ENCODE data around the gene LCE7A.

LCE7A gene

DNA sequence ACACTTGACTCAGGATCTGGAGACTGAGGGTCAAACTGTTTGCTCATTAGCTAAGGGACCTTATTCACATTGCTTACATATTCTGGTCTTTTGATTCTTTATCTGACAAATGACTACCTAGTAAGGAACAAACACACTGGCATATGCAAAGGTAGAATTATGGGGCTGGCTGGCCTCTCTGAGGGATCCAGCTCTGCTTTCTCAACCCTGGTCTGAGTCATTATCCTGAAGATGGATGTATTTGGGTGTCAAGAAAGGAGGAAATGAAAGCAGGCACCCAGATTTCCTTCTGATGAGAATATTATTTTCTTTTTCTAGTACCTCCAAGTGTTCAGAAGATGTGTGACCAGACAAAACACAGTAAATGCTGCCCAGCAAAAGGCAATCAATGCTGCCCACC is 24.3 kb downstream of the LCE7A start:
- POLR2A ChIA-PET: interaction anchor here (0.9 kb wide), 1 partner anchor 24 kb away, joined by 3 read pairs; the partner anchor contains the start of gene IVL
- TF ChIP-seq, protein P1, sequence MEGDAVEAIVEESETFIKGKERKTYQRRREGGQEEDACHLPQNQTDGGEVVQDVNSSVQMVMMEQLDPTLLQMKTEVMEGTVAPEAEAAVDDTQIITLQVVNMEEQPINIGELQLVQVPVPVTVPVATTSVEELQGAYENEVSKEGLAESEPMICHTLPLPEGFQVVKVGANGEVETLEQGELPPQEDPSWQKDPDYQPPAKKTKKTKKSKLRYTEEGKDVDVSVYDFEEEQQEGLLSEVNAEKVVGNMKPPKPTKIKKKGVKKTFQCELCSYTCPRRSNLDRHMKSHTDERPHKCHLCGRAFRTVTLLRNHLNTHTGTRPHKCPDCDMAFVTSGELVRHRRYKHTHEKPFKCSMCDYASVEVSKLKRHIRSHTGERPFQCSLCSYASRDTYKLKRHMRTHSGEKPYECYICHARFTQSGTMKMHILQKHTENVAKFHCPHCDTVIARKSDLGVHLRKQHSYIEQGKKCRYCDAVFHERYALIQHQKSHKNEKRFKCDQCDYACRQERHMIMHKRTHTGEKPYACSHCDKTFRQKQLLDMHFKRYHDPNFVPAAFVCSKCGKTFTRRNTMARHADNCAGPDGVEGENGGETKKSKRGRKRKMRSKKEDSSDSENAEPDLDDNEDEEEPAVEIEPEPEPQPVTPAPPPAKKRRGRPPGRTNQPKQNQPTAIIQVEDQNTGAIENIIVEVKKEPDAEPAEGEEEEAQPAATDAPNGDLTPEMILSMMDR (IDR thresholded peaks at IDR 0.05; ENCODE audit: control extremely low read depth, extremely low read depth, low read depth, missing control alignments): no peak
- no peak for DNase-seq (ENCODE audit: extremely low spot score)
- CTCF ChIA-PET: interaction anchor here (1.0 to 1.8 kb wide), 3 partner anchors 14 to 20 kb away, joined by 3 to 5 read pairs (median 4); no protein-coding TSS in a partner anchor

DNA sequence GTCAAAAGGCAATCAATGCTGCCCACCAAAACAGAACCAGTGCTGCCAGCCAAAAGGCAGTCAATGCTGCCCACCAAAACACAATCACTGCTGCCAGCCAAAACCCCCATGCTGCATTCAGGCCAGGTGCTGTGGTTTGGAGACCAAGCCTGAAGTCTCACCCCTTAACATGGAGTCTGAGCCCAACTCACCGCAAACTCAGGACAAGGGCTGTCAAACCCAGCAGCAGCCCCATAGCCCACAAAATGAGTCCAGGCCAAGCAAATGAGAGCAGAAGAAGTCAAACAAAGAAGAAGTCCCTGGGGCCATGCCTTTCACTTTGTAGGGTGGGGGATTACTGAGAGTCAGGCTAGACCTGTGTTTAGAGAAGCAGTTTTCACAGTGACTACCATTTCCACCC is 24.7 kb downstream of the LCE7A start:
- ChIA-PET CTCF (interaction anchor here (1.0 to 1.8 kb wide), 3 partner anchors 14 to 19 kb away, joined by 3 to 5 read pairs (median 4); no protein-coding TSS in a partner anchor), POLR2A (interaction anchor here (0.9 kb wide), 1 partner anchor 24 kb away, joined by 3 read pairs; the partner anchor contains the start of gene IVL)

DNA sequence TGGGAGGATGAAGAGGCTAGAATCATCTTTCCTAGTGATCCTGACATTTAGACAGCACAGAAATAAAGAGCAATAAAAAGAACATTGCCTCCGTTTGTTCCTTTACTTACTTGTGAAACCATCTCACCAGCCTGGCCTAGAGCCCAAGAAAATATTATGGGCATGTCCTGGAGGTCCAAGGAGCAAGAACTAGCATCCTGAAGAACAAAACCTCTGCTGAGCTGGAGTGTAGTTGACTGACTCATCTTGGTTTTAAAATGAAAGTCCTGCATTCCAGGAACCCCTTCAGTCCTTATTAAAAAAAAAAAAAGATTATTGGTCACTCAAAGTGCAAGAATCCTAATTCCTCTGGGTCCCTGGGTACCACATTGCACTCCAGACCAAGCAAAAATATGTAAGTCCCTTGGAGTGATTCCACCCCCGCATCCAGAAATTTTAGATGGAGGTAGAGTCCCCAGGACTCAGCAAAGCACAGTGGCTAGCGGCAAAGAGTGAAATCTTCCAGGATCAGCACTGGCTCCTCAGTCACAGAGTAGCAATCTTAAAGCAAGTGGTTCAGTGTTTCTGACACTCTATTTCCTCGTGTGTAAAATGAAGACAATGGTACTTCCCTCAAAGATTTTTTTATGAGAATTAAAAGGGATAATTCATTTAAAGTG is 25.3 kb downstream of the LCE7A start:
- POLR2A ChIA-PET: no interaction called here
- TF ChIP-seq, protein P1 (IDR thresholded peaks at IDR 0.05; ENCODE audit: control extremely low read depth, extremely low read depth, low read depth, missing control alignments): no peak
- no peak for DNase-seq (ENCODE audit: extremely low spot score)
- CTCF ChIA-PET: interaction anchor here (1.7 to 1.8 kb wide), 2 partner anchors 15 to 16 kb away, joined by 4 to 5 read pairs; no protein-coding TSS in a partner anchor

More for the DNA sequence above, 24.7 kb downstream of the LCE7A start:
- TF ChIP-seq, protein P1 (IDR thresholded peaks at IDR 0.05; ENCODE audit: control extremely low read depth, extremely low read depth, low read depth, missing control alignments): no peak
- no peak for DNase-seq (ENCODE audit: extremely low spot score)

DNA sequence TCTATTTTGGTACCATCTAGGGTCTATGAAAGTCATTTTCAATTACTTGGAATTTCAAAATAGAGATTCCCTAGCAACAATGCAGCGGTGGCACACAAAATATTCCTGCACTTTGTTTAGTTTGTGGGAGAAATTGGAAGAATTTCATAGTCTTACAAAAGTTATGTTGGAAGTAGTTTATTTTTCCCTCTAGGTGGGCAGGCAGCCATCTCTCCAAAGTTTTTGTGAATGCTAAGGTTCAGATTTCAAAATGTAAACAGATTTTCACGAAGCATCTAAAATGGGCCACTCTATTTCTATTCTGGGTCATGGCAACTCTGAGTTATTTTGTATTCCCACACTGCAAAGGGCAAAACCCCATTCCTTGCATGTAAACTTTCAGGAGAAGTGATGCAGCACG is 26.3 kb downstream of the LCE7A start:
- TF ChIP-seq, protein P1 (IDR thresholded peaks at IDR 0.05; ENCODE audit: control extremely low read depth, extremely low read depth, low read depth, missing control alignments): no peak
- no peak for DNase-seq (ENCODE audit: extremely low spot score)
- POLR2A ChIA-PET: no interaction called here
- CTCF ChIA-PET: interaction anchor here (0.7 to 2.1 kb wide), 4 partner anchors 8 to 40 kb away, joined by 3 to 6 read pairs (median 4); partner anchors contain the start of gene SMCP

DNA sequence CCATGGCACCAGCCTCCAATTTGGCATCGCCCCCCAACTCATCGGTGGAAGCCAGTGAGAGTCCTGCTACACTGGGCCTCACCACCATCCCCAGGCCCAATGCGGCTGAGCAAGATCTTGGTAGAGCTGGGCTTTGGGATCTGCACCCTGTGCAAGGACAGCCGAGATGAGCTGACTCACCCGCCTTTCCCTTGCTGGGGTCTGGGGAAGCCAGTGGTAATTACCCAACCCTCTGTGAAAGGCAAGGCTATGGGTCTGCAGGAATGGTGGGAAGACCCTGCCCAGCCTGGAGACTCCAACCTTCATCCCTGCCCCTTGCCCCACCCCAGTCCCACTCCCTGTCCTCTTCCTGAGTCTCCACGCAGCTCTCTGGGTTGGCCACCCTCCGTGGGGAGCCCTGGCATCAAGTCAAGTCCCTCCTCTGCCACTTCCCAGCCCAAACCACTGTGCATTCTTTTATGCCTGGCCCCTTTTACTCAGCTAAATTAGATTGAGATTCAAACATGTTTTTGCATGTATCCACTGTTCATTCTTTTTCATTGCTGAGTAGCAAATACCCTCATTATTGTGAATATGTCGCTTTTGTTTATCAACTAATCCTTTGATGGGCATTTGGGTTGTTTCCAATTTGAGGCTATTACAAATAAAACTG is 27.1 kb downstream of the LCE7A start:
- TF ChIP-seq, protein P1 (IDR thresholded peaks at IDR 0.05; ENCODE audit: control extremely low read depth, extremely low read depth, low read depth, missing control alignments): no peak
- ChIA-PET CTCF (interaction anchor here (1.1 to 2.1 kb wide), 7 partner anchors 9 to 305 kb away, joined by 3 to 6 read pairs (median 4); partner anchors contain the start of gene SMCP), POLR2A (no interaction called here)
- no peak for DNase-seq (ENCODE audit: extremely low spot score)

DNA sequence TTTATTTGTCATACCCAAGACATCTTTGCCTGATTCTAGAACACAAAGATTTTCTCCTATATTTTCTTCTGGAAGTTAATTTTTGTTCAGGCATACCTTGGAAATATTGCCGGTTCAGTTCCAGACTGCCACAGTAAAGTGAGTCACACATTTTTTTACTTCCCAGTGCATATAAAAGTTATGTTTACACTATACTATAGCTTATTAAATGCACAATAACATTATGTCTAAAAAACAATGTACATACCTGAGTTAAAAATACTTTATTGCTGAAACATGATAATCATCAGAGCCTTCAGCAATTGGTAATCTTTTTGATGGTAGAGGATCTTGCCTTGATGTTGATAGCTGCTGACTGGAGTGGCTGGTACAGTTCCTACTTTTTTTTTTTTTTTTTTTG is 28.3 kb downstream of the LCE7A start:
- no peak for DNase-seq (ENCODE audit: extremely low spot score)
- ChIA-PET CTCF (interaction anchor here (1.1 to 2.2 kb wide), 5 partner anchors 9 to 38 kb away, joined by 3 to 6 read pairs (median 5); partner anchors contain the start of gene SMCP), POLR2A (no interaction called here)
- TF ChIP-seq, protein P1 (IDR thresholded peaks at IDR 0.05; ENCODE audit: control extremely low read depth, extremely low read depth, low read depth, missing control alignments): no peak

All from GM10248 (cell line).